Motor neuron (in vitro differentiated cells): ENCODE results near the gene SRPRB. TPM values are rescaled to one million over a fixed set of nuclear protein-coding genes. Genes with fewer than 3 reads are reported as not detected.

Experiments used
- ATAC-seq, 8 experiments: fragments of 200-7000 bp; cut with Tn5 transposase; replicated peaks in 6 of 8; 2 replicates each; pipeline ENCODE4 v1.8.0; 2021; ENCODE audit warnings: mild to moderate bottlenecking in 8 of 8, moderate library complexity in 8 of 8
- H3K27ac ChIP-seq, 2 donors: fragments of 250-450 bp; sonication (Bioruptor Pico); 2 replicates each; pipeline ENCODE4 v1.9.0; 2021; ENCODE audit warnings: antibody characterized with exemption in 2 of 2, mild to moderate bottlenecking in 2 of 2, moderate library complexity in 1 of 2
- H3K4me1 ChIP-seq, 2 donors: fragments of 250-450 bp; sonication (Bioruptor Pico); replicated peaks in 1 of 2; 2 replicates each; pipeline ENCODE4 v1.6.1; 2021; ENCODE audit warnings: antibody characterized with exemption in 2 of 2, mild to moderate bottlenecking in 2 of 2, moderate library complexity in 1 of 2
- H3K4me3 ChIP-seq, 5 donors: fragments of 250-450 bp; sonication (Bioruptor Pico); 2 replicates each; pipeline ENCODE4 v1.9.0; 2021; ENCODE audit warnings: antibody characterized with exemption in 5 of 5, mild to moderate bottlenecking in 5 of 5, moderate library complexity in 4 of 5
- WGBS, 10 experiments: fragments of 450-650 bp; shearing (Covaris generic); methylation state at CpG; one replicate each; pipeline ENCODE4 v1.0.0; 2022; 5-methylcytosine and 5-hydroxymethylcytosine counted together
- in situ Hi-C, 9 experiments: fragments of 400-800 bp; cut with MboI; loops; one replicate each; pipeline ENCODE4 v1.15.0; 2021; ENCODE audit warnings: low sequenced_read_pairs in 9 of 9, low pct_unique_long_range_greater_than_20kb in 2 of 9; ENCODE audit not compliant: unreplicated experiment in 9 of 9
- total RNA-seq, 8 experiments: library from RNA; unstranded; fragments of 300-600 nt; gene quantifications; 2 replicates each; pipeline versions ENCODE4 v1.2.3 to v1.2.4, GENCODE V29; 2022

Gene SRPRB, protein sequence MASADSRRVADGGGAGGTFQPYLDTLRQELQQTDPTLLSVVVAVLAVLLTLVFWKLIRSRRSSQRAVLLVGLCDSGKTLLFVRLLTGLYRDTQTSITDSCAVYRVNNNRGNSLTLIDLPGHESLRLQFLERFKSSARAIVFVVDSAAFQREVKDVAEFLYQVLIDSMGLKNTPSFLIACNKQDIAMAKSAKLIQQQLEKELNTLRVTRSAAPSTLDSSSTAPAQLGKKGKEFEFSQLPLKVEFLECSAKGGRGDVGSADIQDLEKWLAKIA
- 100 to 1,000 TPM in 2 of 8 experiments, 10 to 100 TPM in 6; 39.2 to 150 (median 62.6) TPM for total RNA-seq

DNA sequence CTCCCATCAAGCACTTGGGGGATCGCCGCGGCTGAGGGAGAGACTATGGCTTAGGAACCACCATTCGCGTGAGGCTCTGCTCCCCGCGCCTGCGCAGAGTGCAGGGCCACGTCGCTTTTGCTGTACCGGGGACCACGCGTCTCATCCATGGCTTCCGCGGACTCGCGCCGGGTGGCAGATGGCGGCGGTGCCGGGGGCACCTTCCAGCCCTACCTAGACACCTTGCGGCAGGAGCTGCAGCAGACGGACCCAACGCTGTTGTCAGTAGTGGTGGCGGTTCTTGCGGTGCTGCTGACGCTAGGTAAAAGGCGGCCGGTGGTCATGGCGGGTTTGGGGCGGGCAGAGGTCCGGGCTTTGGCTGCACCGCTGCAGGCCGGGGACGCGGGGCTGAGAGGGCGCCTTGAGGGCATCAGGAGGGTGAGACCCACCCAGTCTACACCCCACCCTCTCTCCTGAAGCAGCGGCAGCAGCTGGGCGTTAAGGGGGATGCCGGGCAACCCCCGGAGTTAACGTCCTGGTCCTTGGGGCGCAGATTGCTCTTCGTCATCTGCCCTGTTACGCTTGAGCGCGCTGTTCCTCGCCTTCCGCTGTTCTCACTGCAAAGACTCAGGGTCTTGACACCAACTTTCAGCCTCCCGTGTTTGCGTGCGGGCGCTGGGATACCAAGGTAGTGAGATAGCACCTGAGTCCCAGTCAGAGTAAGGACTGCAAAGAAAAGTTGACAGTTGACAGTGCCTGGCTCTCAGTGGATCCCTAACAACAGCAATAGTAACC lies at the start of gene SRPRB:
Gene SRPRB (plus strand): TSS at position 114 of the 774 bp plus-strand sequence. CDS start 34 bp downstream, at position 148.
- in situ Hi-C loops: loop anchor here in 3 of 9 experiments (10.0 to 25.0 kb wide), 2 partner anchors 106 to 141 kb away; partner anchors contain the start of gene TOPBP1 (in 1 of the 3)
- ATAC-seq: peak; percentile 95 to 99 (median 97)
- Histone ChIP-seq H3K4me1 (peaks cover 0 to 7% of the 10 kb centered on the region in 2 donors), H3K27ac (peak within 1 kb of the TSS; percentile 88 to 96), H3K4me3 (peak within 1 kb of the TSS; percentile 70 to 94 (median 83))
- 0 to 2% (median 0%) methylated on average over 2 to 17 of the region's 53 CpGs; no CpG with 5 or more reads in 5 of the 10 experiments for WGBS, 10 experiments

DNA sequence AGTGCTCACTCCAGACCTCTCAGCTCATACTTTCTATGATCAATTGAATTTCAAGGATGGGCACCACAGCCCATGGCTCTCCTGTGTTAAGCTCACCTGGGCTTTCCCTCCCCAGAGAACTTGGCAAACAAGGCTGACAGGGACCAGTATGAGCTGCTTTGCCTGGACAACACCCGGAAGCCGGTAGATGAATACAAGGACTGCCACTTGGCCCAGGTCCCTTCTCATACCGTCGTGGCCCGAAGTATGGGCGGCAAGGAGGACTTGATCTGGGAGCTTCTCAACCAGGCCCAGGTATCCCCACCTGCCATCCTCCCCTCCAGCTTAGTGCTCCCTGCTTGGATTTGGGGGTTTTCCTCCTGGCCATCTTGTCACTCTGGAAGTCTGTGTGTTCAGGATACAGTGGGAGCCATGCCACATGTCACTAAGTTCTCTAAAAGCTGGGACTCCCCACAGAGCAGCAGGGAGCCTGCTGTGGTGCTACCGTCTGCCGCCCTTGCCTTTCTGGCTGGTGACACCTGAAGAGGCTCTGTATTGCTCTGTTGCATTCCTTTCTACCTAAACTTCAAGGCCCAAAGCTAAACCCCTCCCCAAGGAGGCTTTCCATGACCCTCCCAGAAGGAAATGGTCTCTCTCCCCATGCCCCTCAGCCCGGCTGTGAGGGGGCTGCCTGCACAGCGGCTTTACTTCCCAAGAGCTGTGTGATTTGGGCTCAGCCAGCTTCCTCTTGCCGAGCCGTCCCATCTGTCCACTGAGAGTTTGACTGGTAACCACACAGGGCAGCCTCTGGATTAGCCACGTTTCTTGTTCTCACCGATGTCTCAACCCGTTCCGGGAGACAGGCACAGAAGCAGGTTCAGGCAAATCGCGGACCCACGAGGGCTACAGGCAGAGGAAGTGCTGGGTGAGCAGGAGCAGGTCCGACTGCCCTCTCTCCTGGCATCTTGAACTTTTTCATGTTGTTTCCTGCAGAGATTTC lies 48.6 kb upstream of the SRPRB start:
- WGBS, 10 experiments: 57 to 100% (median 85%) methylated on average over 1 to 9 of the region's 20 CpGs; no CpG with 5 or more reads in 2 of the 10 experiments
- no peak for ATAC-seq
- in situ Hi-C loops: no loop called here
- H3K4me3 ChIP-seq: no peak overlapping the region
- peaks cover 0 to 7% of the 10 kb centered on the region in 2 donors for H3K4me1 ChIP-seq
- H3K27ac ChIP-seq: no peak overlapping the region

DNA sequence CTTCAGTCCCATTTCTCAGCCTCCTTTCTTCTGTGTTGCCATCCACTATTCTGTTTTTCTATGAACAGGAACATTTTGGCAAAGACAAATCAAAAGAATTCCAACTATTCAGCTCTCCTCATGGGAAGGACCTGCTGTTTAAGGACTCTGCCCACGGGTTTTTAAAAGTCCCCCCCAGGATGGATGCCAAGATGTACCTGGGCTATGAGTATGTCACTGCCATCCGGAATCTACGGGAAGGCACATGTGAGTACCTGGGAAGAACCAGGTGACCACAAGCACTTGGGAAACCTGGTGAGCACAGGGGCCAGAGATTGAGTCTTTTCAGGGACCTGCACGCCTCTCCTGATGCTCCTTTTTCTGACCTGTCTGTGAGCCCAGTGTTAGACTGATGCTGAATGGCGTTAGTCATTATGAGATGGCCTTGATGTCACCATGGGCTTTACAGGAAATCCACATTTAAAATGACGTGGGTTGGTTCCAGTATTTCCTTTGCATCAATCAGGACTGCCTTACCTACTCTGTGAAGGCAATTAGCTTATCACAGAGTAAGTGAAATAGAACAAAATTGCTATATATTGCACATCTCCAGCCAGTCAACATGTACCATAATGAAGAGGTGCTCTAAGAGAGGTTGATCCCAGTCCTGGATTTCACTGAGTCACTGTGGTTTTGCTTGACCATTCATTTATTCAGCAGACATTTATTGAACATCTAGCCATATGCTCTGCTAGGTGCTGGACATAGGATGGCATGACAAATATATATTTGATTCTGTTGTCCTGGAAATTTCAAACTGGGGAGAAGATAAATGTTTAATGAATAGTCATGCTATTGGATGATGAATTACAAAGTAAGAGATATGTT lies 47.7 kb upstream of the SRPRB start:
- 30 to 90% (median 76%) methylated on average over 2 to 5 of the region's 6 CpGs; no CpG with 5 or more reads in 3 of the 10 experiments for WGBS, 10 experiments
- peaks cover 0 to 7% of the 10 kb centered on the region in 2 donors for H3K4me1 ChIP-seq
- H3K4me3 ChIP-seq: no peak overlapping the region
- no peak overlapping the region for H3K27ac ChIP-seq
- in situ Hi-C loops: no loop called here
- peak in 6 of 8 experiments; percentile 25 to 65 (median 42) for ATAC-seq

DNA sequence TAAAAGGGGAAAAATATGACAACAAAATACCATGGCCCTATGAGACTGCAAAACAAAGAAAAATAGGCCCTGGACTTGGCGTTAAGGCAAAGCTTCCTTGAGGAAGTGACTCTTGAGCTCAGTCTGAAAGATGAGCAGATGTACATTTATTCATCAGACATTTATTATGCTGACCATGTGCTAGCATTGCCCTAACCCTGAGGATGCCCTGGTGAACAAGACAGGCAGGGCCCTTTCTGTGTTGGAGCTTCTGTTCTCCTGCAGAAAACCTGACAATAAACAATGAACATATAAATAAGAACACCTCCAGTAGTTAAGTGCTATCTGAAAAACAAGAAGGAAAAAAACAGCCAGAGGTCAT lies 47.1 kb upstream of the SRPRB start:
- peaks cover 0 to 7% of the 10 kb centered on the region in 2 donors for H3K4me1 ChIP-seq
- WGBS, 10 experiments: 0 to 89% (median 50%) methylated on average over 1 of the region's 1 CpG; no CpG with 5 or more reads in 4 of the 10 experiments
- no peak overlapping the region for H3K27ac ChIP-seq
- H3K4me3 ChIP-seq: no peak overlapping the region
- in situ Hi-C loops: no loop called here
- ATAC-seq: peak in 5 of 8 experiments; percentile 27 to 78 (median 62)

DNA sequence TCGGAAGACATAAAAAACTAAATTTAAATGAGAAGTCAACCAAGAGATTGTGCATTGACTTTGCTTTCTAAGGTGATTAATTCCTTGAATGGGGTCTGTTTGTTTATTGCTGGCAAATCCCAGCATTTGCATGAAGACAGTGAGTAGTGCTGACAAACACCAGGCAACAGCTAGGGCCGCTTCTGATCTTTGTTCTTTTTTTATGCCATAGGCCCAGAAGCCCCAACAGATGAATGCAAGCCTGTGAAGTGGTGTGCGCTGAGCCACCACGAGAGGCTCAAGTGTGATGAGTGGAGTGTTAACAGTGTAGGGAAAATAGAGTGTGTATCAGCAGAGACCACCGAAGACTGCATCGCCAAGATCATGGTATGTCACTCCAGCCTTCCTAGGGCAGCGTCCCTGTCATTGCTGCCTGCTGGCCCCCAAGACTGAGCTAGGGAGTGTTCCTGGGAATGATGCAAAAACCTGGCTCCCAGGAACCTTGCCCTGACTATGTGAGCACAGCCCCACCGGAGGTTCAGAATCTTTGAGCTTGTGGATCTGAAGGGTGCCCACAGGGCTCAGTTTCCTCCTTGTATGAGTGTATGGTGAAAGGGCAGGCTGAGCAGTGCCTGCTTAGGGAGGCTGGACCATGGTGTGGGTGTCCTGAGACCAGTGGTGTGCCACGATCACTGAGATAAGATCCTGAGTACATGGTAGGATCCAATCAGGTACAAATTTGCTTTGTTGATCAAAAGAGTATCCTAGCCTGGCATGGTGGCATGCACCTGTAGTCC lies 46.5 kb upstream of the SRPRB start:
- H3K4me1 ChIP-seq: peaks cover 0 to 7% of the 10 kb centered on the region in 2 donors
- 10 to 93% (median 68%) methylated on average over 1 to 7 of the region's 9 CpGs; no CpG with 5 or more reads in 2 of the 10 experiments for WGBS, 10 experiments
- ATAC-seq: peak in 5 of 8 experiments; percentile 16 to 65 (median 54)
- in situ Hi-C loops: no loop called here
- H3K27ac ChIP-seq: no peak overlapping the region
- no peak overlapping the region for H3K4me3 ChIP-seq

DNA sequence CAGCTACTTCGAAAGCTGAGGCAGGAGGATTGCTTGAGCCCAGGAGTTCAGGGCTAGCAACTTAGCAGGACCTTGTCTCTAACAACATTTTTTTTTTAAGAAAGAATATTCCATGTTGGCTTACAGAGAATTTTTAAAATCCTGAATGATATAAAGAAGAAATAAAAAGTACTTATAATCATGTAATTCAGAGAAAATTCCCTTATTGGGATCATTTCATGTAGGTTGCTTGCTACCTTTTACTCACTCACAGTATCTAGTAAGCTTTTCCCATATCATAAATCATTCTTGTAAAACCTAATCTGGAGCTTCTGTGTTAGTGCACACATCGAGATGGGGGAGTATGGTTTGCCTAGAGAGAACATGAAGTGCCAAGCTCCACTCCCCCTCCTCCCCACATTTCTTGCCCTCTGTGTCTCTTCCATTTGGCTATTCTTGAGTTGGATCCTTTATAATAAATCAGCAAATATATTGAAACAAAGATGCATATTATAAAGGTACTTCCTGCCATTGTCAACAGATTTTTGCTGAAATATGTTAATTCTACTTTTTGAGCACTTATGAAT lies 45.8 kb upstream of the SRPRB start:
- Histone ChIP-seq H3K4me1 (peaks cover 0 to 12% of the 10 kb centered on the region in 2 donors), H3K27ac (no peak overlapping the region), H3K4me3 (no peak overlapping the region)
- in situ Hi-C loops: no loop called here
- ATAC-seq: no peak
- 40 to 100% (median 83%) methylated on average over 1 to 2 of the region's 2 CpGs; no CpG with 5 or more reads in 1 of the 10 experiments for WGBS, 10 experiments

DNA sequence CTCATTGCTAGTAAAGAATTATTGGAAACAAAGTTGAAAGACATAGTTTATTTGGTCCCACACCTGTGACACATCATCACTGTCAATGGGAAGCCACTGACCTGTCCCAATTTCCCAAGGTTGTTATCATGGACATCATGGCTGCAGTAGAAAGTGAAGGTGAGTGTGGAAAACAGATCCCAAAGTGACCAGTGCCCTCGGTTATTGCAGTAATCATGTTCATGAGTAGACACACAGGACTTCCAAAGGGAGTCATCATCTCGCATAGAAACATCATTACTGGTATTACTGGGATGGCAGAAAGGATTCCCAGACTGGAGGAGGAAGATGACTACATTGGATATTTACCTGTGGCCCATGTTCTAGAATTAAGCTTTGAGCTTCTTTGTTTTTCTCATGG lies 44.7 kb upstream of the SRPRB start:
- in situ Hi-C loops: no loop called here
- Histone ChIP-seq H3K4me1 (peaks cover 0 to 12% of the 10 kb centered on the region in 2 donors), H3K27ac (no peak overlapping the region), H3K4me3 (no peak overlapping the region)
- no peak for ATAC-seq
- WGBS, 10 experiments: 13 to 100% (median 60%) methylated on average over 1 to 2 of the region's 2 CpGs; no CpG with 5 or more reads in 3 of the 10 experiments

DNA sequence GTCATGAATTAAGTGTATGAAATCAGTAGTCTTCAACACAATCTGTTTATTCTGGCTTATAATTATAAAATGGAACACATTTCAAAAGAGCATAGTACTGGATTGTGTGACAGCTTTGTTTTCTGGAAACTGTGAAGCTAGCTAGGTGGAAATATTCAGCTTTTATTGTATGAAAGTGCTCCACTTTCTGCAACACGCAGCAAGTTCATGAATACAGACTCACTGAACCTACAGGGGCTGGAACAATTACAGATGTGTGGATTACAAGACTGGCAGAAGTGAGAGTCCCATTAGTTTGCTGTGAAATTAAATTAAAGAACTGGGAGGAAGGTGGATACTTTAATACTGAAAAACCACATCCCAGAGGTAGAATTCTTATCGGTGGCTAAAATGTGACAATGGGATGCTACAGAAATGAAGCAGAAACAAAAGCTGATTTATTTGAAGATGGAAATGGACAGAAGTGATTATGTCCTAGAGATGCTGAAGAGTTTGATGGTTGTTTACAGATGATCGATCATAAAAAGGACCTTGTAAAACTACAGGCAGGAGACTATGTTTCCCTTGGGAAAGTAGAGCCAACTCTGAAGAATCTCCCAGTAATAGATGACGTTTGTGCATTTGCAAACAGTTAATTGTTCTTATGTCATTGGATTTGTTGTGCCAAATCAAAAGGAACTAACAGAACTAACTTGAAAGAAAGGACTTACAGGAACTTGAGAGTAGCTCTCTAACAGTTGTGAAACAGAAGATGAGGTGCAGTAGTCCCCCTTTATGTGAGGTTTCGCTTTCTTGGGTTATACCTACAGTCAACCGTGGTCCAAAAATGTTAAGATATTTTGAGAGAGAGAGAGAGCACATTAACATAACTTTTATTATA lies 43.8 kb upstream of the SRPRB start:
- no peak for ATAC-seq
- Histone ChIP-seq H3K27ac (no peak overlapping the region), H3K4me1 (peaks cover 0 to 12% of the 10 kb centered on the region in 2 donors), H3K4me3 (no peak overlapping the region)
- in situ Hi-C loops: no loop called here
- 28 to 94% (median 76%) methylated on average over 1 to 6 of the region's 6 CpGs for WGBS, 10 experiments

DNA sequence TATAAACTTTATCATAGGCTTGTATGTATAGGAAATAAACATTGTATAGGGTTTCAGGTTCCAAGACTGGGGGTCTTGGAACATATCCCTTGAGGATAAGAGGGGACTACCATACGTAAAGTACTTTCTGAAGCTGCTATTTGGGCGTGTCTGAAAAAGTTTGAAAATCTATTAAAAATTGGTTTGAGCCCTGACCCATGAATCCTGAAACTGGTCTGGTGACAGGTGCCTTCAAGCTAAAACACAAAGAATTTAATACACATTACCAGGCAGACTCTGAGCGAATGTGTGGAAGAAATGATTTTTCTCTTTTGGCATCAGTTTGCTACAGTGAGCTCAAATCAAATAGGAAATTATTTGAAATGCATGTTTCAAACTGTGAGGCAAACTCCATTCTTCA lies 43.1 kb upstream of the SRPRB start:
- peaks cover 0 to 12% of the 10 kb centered on the region in 2 donors for H3K4me1 ChIP-seq
- in situ Hi-C loops: no loop called here
- no peak overlapping the region for H3K27ac ChIP-seq
- no peak overlapping the region for H3K4me3 ChIP-seq
- ATAC-seq: no peak
- WGBS, 10 experiments: 23 to 100% (median 73%) methylated on average over 1 to 3 of the region's 3 CpGs; no CpG with 5 or more reads in 1 of the 10 experiments
